Loucy (cell line): ENCODE data around the gene STXBP4.

ENCODE experiments used
- EZH2phosphoT487 ChIP-seq: fragments of 200-600 bp; IDR thresholded peaks from 2 replicates; pipeline ENCODE4 v1.6.1; 2018; ENCODE audit warnings: antibody characterized with exemption, mild to moderate bottlenecking, moderate library complexity, borderline replicate concordance
- TF ChIP-seq, protein P1 (sequence below): fragments of 200-600 bp; sonication (generic); conservative IDR thresholded peaks from 2 replicates; pipeline ENCODE4 v1.5.1; 2014; ENCODE audit warnings: mild to moderate bottlenecking, antibody characterized with exemption, low read length

GRCh38 chr17:54945671-54946070 lies 22.9 kb upstream of the STXBP4 start:
- TF ChIP-seq, protein P1, sequence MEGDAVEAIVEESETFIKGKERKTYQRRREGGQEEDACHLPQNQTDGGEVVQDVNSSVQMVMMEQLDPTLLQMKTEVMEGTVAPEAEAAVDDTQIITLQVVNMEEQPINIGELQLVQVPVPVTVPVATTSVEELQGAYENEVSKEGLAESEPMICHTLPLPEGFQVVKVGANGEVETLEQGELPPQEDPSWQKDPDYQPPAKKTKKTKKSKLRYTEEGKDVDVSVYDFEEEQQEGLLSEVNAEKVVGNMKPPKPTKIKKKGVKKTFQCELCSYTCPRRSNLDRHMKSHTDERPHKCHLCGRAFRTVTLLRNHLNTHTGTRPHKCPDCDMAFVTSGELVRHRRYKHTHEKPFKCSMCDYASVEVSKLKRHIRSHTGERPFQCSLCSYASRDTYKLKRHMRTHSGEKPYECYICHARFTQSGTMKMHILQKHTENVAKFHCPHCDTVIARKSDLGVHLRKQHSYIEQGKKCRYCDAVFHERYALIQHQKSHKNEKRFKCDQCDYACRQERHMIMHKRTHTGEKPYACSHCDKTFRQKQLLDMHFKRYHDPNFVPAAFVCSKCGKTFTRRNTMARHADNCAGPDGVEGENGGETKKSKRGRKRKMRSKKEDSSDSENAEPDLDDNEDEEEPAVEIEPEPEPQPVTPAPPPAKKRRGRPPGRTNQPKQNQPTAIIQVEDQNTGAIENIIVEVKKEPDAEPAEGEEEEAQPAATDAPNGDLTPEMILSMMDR = no peak
- no peak for TF ChIP-seq EZH2phosphoT487
